NK-92 (cell line): ENCODE results near the gene FMNL2.

Experiments
- DNase-seq: peaks from one replicate; lab custom pipeline; 2025; ENCODE audit not compliant: unreplicated experiment; lab: John Stamatoyannopoulos, UW

FMNL2 gene

GRCh38 chr2:152571048-152571766 is 236.2 kb downstream of the FMNL2 start:
- DNase-seq: no peak

DNA sequence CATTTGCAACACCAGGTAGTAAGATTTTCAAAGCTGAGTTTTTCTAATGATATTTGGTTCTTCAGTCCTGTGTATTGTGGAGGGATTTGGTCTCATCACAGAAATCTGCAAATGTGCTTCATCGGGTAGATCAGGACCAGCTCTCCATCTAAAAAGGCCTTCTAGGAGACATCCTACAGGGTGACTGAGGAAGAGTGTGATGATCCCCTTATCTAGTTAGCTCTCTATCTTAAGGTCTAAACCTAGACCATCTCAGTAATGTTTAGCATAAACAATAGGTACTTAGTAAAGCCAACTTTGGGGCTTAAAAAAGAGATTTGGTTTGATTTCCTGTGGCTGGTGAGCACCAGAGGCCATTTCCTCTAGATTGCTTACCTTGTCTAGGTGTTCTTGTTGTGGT is 237.1 kb downstream of the FMNL2 start:
- no peak for DNase-seq

- no peak for DNase-seq
These were observed 238.2 kb downstream of the FMNL2 start for GRCh38 chr2:152573168-152573567.

DNA sequence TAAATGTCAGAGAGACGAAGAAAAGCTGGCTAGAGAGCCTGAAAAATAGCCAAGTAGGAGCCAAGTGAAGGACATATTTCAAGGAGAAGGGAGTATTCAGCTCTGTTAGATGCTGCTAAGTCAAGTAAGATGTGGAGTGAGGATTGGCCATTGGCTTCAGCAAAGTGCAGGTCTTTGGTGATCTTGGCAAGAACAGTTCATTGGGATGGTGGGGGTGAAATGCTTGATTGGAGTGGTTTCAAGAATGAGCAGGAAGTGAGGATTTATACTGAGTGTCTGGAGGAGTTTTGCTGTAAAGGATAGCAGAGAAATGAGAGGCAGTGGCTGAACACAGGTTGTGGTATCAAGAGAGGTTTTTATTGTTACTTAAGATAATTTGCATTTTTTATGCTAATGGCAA is 242.6 kb downstream of the FMNL2 start:
- DNase-seq: no peak

GRCh38 chr2:152578573-152578972 is 243.6 kb downstream of the FMNL2 start:
- DNase-seq: no peak

GRCh38 chr2:152580714-152581113 is 245.7 kb downstream of the FMNL2 start:
- no peak for DNase-seq

- no peak for DNase-seq
These were observed 246.4 kb downstream of the FMNL2 start for GRCh38 chr2:152581360-152581759.

DNA sequence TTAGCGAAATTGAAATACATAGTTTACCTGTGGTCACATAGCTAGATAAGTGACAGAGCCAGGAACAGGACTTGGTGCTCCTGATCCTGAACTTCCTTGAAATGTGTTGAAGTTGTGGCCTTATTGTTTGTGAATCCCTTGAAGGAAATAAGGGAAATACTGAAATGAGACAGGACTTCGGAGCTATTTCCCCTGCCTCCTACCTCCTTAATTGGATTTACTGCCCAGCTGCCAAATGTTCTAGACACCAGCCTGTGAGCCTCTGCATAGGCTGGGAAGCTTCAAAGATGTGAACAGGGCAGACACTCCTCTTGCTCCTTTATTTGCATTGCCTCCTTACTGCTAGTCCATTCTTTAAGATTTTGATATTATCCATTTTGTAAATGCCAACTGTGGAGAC is 247.1 kb downstream of the FMNL2 start:
- DNase-seq: no peak

GRCh38 chr2:152583512-152584229 is 248.7 kb downstream of the FMNL2 start:
- no peak for DNase-seq

DNA sequence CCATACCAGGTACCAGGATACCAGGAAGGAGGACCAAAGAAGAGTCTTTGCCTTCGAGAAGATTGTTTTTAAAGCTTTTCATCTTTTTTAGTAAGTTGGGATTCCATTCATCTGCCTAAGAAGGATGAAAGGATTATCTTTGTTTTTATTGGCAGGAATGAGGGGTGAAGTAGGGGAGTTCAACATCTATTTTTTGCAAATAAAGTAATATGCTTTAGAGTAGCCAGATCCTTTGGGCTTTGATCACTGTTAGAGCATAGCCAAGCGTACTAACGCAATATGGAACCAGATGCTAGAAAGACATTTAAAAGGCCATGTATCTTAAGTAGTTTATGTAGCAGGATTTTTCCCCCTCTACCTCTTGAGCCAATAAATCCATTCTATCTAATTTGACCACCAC is 249.3 kb downstream of the FMNL2 start:
- DNase-seq: no peak

DNA sequence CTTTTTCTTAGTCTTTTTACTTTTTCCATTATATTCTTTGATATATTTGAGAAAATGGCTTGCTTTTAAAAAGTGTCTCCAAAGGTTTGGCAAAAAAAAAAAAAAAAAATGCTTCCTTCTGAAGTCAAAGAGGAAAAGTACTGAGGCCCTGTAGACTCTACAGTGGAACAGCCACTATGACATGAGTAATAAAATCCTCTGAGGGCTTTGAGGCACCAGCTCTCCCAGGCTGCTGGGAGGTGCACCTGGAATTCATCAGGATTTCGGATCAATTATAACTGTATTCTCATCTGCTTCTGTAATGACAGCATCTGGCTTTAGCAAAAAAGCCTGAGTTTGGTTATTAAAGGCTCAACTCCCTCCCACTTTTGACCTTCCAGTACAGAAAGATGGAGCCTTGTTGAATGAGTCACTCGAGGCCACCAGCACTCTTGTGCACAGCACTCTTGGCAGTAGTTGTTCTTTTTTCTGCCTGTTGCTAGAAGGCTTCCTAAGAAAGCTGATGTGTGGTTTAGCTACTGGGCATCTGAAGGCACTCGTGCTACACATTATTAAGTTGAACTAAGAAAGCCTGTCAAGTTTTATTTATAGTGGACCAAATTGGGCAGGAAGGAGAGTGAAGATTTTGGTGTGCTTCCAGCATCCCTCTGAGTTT is 251.0 kb downstream of the FMNL2 start:
- no peak for DNase-seq

DNA sequence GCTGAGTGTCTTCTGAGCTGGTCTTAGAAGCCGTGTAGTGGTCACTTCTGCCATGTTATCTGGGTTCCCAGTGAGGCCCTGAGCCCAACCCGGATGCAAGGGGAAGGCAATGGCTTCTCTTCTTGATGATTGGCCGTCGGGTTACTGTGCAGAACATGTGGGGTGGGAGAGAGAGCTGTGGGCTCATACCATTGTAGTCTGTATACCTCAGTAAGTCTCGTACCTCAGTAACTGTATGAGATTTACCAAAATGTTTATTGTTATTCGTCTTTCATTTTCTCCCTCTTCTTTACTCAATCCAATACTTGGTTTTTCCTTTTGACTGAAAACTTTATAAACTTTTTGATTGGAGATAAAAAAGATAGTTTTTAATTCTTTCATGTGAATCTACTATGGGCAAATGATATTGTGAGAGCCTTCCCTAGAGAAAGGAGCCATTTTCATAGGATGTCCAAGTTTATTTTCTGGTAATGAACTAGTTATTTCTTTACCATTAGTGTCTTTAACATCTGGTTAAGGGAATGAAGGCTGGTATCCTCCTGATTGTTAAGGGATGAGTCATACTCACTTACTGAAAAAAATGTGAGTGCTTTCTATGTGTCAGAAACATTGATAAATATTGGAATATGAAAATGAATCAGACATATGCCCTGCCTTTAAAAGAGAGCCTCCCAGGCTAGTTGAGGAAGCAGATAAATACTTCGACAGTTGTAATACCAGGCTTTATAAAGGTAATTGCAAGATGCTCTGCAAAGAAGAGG is 252.4 kb downstream of the FMNL2 start:
- no peak for DNase-seq

- DNase-seq: no peak
These were observed 254.0 kb downstream of the FMNL2 start for GRCh38 chr2:152588998-152589397.

- DNase-seq: no peak
These were observed 259.2 kb downstream of the FMNL2 start for GRCh38 chr2:152594022-152594766.

DNA sequence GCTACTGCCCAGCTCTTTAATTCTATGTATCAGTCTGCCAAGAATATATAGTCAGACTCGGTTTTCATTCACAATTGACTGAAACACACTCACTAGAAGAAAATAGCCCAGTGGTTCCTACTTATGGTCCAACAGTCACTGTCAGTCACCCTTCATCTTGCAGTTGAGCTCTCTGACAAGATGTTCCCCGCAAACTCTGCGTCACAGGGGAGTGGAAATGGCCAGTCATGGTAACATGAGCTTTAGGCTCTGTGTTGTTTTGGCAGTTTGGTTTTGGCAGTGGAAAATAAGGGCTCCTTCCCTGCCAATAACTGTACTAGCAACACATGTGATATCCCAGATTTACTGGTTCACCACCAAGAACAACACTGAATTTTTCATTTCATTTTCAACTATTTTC is 259.8 kb downstream of the FMNL2 start:
- no peak for DNase-seq

DNA sequence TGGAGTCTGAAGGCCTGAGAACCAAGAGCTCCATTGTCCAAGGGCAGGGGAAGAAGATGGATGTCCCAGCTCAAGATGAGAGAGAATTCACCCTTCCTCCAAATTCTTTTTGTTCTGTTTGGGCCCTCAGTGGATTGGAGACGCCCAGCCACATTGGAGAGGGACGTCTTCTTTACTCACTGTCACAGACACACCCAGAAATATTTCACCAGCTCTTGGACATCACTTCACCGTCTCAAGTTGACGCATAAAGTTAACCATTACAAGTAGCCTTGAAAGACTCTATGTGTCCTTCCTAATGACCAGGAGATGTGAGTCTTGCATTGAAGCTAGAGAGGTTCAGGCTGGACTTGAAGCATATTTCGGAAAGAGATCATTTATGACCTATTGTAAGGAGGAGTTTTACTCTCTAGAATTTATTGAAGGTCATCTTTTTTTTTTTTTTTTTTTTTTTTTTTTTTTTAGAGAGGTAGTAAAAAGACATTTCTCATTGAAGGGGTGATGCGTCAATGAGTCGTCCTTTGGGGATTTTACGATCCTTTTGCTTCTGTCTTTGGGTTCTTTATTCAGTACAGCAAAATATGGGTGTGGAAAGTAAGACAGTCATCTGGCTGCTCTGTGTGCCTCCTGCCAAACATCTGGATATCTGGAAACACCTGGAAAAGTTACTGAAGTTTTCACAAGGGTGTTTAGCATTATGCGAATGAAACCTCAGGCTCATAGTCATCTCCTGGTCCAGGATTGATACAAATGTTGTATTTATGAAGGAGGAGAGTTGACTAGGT is 264.2 kb downstream of the FMNL2 start:
- DNase-seq: no peak

- no peak for DNase-seq
These were observed 265.2 kb downstream of the FMNL2 start for GRCh38 chr2:152600051-152600657.

DNA sequence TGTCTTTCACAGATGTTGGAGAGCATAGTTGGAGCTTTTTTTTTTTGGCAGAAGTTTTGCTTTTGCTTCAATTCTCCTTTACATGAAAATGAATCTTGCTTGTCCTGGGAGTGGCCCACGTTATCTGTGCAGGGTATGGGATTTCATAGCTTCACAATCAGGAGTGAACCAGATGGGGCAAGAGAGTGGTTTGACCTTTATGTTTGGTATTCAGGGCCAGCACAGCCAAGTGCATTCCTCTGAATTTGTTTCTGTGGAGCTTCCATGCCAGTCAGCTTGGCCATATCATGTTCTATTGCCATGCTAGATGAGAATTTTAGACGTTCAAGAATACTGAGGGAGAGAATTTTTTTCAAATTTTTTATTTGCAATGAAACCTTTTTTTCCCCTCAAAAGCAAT is 265.7 kb downstream of the FMNL2 start:
- DNase-seq: no peak

GRCh38 chr2:152602750-152603149 is 267.8 kb downstream of the FMNL2 start:
- no peak for DNase-seq

GRCh38 chr2:152603166-152603565 is 268.2 kb downstream of the FMNL2 start:
- DNase-seq: no peak
